ENCODE data around the gene CACNA1G. TPM values are rescaled to one million over a fixed set of nuclear protein-coding genes. Genes with fewer than 3 reads are reported as not detected.

Gene CACNA1G
- polyA plus RNA-seq, 3 donors: 6.9 to 8.7 (median 8.3) TPM

- DNase-seq (ENCODE audit: extremely low read depth in 1 of 11, low read depth in 9 of 11, low spot score in 4 of 11): peak in 1 of 11 donors; percentile 46
These were observed 786 bp upstream of the CACNA1G start for GRCh38 chr17:50559674-50560184.

GRCh38 chr17:50560931-50561745 lies 623 bp downstream of the CACNA1G start:
- no peak for DNase-seq (ENCODE audit: extremely low read depth in 1 of 11, low read depth in 9 of 11, low spot score in 4 of 11)

- no peak for DNase-seq (ENCODE audit: extremely low read depth in 1 of 11, low read depth in 9 of 11, low spot score in 4 of 11)
These were observed 1.2 kb downstream of the CACNA1G start for GRCh38 chr17:50561746-50562141.

- DNase-seq (ENCODE audit: extremely low read depth in 1 of 11, low read depth in 9 of 11, low spot score in 4 of 11): no peak
These were observed 2.0 kb downstream of the CACNA1G start for GRCh38 chr17:50562242-50563091.

GRCh38 chr17:50563092-50563511 lies 2.6 kb downstream of the CACNA1G start:
- DNase-seq (ENCODE audit: extremely low read depth in 1 of 11, low read depth in 9 of 11, low spot score in 4 of 11): no peak

GRCh38 chr17:50564916-50565315 lies 4.4 kb downstream of the CACNA1G start:
- DNase-seq (ENCODE audit: extremely low read depth in 1 of 11, low read depth in 9 of 11, low spot score in 4 of 11): peak in 2 of 11 donors; percentile 45 to 54

GRCh38 chr17:50565402-50566350 lies 5.2 kb downstream of the CACNA1G start:
- no peak for DNase-seq (ENCODE audit: extremely low read depth in 1 of 11, low read depth in 9 of 11, low spot score in 4 of 11)

DNA sequence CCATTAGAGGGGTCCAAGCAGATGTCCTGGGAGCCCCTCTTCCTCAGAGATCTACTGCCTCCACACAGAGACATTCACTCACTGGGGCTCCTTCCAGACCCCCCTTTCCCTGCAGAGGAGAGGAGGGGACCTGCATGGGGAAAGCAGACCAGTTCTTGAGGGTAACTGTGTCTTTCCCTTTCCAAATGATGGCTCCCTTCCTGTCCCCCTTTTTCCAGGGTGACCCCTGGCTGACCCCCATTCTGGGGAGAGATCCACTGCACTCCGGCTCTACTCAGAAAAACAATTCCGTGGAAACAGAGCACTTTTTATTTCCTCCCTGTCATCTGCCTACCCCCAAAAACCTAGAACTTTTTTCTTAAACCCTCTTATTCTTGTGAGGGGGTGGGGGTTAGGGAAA lies 6.4 kb downstream of the CACNA1G start:
- no peak for DNase-seq (ENCODE audit: extremely low read depth in 1 of 11, low read depth in 9 of 11, low spot score in 4 of 11)

DNA sequence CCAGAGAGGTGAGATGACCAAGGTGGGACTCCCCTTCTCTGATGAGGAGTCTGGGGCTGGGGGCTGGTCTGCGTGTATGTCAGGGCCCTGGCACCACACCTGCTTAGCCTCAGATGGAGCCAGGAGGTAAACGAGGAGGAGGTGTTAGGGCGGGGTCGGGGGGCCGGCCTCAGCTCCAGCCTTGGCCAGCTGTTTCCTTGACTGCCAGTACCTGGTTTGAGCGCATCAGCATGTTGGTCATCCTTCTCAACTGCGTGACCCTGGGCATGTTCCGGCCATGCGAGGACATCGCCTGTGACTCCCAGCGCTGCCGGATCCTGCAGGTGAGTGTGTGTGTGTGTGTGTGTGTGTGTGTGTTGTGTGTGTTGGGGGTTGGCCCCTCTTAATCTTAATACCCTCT lies 8.1 kb downstream of the CACNA1G start:
- no peak for DNase-seq (ENCODE audit: extremely low read depth in 1 of 11, low read depth in 9 of 11, low spot score in 4 of 11)

- DNase-seq (ENCODE audit: extremely low read depth in 1 of 11, low read depth in 9 of 11, low spot score in 4 of 11): no peak
These were observed 9.1 kb downstream of the CACNA1G start for GRCh38 chr17:50569592-50569991.

DNA sequence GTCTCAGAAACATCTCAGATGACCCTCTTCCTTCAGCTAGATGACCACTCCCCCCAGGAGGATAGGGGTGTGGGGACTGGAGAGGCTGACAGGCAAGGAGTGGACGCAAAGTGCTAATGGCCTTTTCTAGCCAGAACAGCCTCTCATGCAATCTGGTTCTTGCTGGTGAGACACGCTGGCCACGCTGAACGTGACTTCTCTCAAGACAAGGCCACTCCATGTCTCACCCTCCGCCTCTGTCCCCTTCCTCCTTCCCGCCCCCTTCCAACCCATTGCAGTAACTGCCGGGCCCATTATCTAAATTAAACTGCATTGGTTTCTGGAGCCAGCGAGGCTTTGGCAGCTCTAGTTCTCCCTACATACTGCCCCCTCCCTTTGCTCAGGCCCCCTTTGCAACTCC lies 9.5 kb downstream of the CACNA1G start:
- no peak for DNase-seq (ENCODE audit: extremely low read depth in 1 of 11, low read depth in 9 of 11, low spot score in 4 of 11)

- DNase-seq (ENCODE audit: extremely low read depth in 1 of 11, low read depth in 9 of 11, low spot score in 4 of 11): no peak
These were observed 10.0 kb downstream of the CACNA1G start for GRCh38 chr17:50570528-50570927.

- DNase-seq (ENCODE audit: extremely low read depth in 1 of 11, low read depth in 9 of 11, low spot score in 4 of 11): no peak
These were observed 11.2 kb downstream of the CACNA1G start for GRCh38 chr17:50571681-50572080.

DNA sequence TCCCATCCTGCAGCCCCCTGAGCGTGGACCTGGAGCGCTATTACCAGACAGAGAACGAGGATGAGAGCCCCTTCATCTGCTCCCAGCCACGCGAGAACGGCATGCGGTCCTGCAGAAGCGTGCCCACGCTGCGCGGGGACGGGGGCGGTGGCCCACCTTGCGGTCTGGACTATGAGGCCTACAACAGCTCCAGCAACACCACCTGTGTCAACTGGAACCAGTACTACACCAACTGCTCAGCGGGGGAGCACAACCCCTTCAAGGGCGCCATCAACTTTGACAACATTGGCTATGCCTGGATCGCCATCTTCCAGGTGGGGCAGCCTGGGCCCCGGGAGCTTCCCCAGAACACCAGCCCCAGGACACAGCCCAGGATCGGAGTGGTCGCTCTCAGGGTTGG lies 12.0 kb downstream of the CACNA1G start:
- no peak for DNase-seq (ENCODE audit: extremely low read depth in 1 of 11, low read depth in 9 of 11, low spot score in 4 of 11)

GRCh38 chr17:50573866-50574611 lies 13.5 kb downstream of the CACNA1G start:
- DNase-seq (ENCODE audit: extremely low read depth in 1 of 11, low read depth in 9 of 11, low spot score in 4 of 11): no peak

DNA sequence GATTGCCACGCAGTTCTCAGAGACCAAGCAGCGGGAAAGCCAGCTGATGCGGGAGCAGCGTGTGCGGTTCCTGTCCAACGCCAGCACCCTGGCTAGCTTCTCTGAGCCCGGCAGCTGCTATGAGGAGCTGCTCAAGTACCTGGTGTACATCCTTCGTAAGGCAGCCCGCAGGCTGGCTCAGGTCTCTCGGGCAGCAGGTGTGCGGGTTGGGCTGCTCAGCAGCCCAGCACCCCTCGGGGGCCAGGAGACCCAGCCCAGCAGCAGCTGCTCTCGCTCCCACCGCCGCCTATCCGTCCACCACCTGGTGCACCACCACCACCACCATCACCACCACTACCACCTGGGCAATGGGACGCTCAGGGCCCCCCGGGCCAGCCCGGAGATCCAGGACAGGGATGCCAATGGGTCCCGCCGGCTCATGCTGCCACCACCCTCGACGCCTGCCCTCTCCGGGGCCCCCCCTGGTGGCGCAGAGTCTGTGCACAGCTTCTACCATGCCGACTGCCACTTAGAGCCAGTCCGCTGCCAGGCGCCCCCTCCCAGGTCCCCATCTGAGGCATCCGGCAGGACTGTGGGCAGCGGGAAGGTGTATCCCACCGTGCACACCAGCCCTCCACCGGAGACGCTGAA lies 15.2 kb downstream of the CACNA1G start:
- no peak for DNase-seq (ENCODE audit: extremely low read depth in 1 of 11, low read depth in 9 of 11, low spot score in 4 of 11)

- no peak for DNase-seq (ENCODE audit: extremely low read depth in 1 of 11, low read depth in 9 of 11, low spot score in 4 of 11)
These were observed 16.3 kb downstream of the CACNA1G start for GRCh38 chr17:50576864-50577263.

DNA sequence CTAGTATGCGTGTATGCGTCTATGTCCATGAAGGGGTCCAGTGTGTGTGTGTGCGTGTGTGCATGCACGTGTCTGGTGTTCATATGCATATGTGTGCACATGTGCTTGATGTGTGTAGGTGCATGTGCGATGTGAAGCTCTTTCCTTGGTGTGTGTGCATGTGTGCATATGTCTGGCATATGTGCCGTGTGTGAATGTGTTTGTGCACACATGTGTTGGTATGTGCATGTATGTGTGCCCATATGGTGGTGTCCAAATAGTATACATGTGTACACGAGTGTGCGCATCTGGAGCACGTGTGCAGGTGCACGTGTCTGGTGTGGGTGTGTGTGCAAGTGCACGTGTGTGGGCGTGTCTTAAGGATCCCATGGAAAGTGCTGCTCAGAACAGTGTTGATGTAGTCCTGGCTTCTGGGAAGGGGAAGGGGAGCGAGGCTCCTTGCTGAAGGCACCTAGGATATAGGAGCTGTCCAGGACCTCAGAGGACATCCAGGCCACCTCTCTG lies 17.0 kb downstream of the CACNA1G start:
- no peak for DNase-seq (ENCODE audit: extremely low read depth in 1 of 11, low read depth in 9 of 11, low spot score in 4 of 11)
